ENCODE results near the gene TAF11L4. TPM values are rescaled to one million over a fixed set of nuclear protein-coding genes. Genes with fewer than 3 reads are reported as not detected.
"Not testable (repeated sequence)": the region's sequence is repeated elsewhere in the genome, so short reads cannot be mapped to it uniquely, and the experiment has no call there.

Gene TAF11L4
- total RNA-seq, 1 donor from 2014 or later, result not detected

GRCh38 chr5:17519508-17519907 lies 2.1 kb upstream of the TAF11L4 start:
- not testable (repeated sequence) for H3K4me1 Mint-ChIP-seq; H3K27me3 Mint-ChIP-seq (ENCODE audit: insufficient read depth, low read depth); H3K27ac ChIP-seq; DNase-seq (ENCODE audit: low spot score); H3K9me3 Mint-ChIP-seq; H2AFZ ChIP-seq (replicated peaks); H3K4me1 ChIP-seq; H3K9ac ChIP-seq; H3K4me3 ChIP-seq; H3K4me2 ChIP-seq; H3K27ac Mint-ChIP-seq; H3K9me3 ChIP-seq (ENCODE audit: low read depth); H3F3A ChIP-seq (ENCODE audit: low read depth); H4K20me1 ChIP-seq (ENCODE audit: low read depth); H3K36me3 ChIP-seq; H3K27me3 ChIP-seq; H3K4me3 Mint-ChIP-seq; H3K79me2 ChIP-seq (ENCODE audit: low read depth); H3K36me3 Mint-ChIP-seq

GRCh38 chr5:17524935-17525334 lies 3.3 kb downstream of the TAF11L4 start, which contains the start of gene TAF11L5:
TAF11L5 (plus strand) TSS chr5:17525235.
- not testable (repeated sequence) for H3K4me3 ChIP-seq; H3K9me3 ChIP-seq (ENCODE audit: low read depth); H3K4me1 ChIP-seq; H3K27me3 ChIP-seq; DNase-seq (ENCODE audit: low spot score); H3K36me3 Mint-ChIP-seq; H3K36me3 ChIP-seq; H3F3A ChIP-seq (ENCODE audit: low read depth); H3K27me3 Mint-ChIP-seq (ENCODE audit: insufficient read depth, low read depth); H4K20me1 ChIP-seq (ENCODE audit: low read depth); H3K9me3 Mint-ChIP-seq; H3K4me2 ChIP-seq; H3K79me2 ChIP-seq (ENCODE audit: low read depth); H2AFZ ChIP-seq (replicated peaks); H3K27ac ChIP-seq; H3K4me3 Mint-ChIP-seq; H3K4me1 Mint-ChIP-seq; H3K9ac ChIP-seq; H3K27ac Mint-ChIP-seq

GRCh38 chr5:17526504-17526903 lies 4.9 kb downstream of the TAF11L4 start:
- not testable (repeated sequence) for DNase-seq (ENCODE audit: low spot score); H3K27ac ChIP-seq; H3K4me1 Mint-ChIP-seq; H2AFZ ChIP-seq (replicated peaks); H3K4me2 ChIP-seq; H3K9me3 Mint-ChIP-seq; H4K20me1 ChIP-seq (ENCODE audit: low read depth); H3K4me1 ChIP-seq; H3K9me3 ChIP-seq (ENCODE audit: low read depth); H3K4me3 Mint-ChIP-seq; H3K36me3 Mint-ChIP-seq; H3K79me2 ChIP-seq (ENCODE audit: low read depth); H3K4me3 ChIP-seq; H3K36me3 ChIP-seq; H3F3A ChIP-seq (ENCODE audit: low read depth); H3K9ac ChIP-seq; H3K27me3 Mint-ChIP-seq (ENCODE audit: insufficient read depth, low read depth); H3K27me3 ChIP-seq; H3K27ac Mint-ChIP-seq

GRCh38 chr5:17528369-17528768 lies 6.8 kb downstream of the TAF11L4 start, which contains the start of gene TAF11L6:
TAF11L6 (plus strand) TSS chr5:17528669.
- not testable (repeated sequence) for H3K4me1 Mint-ChIP-seq; DNase-seq (ENCODE audit: low spot score); H3K27me3 ChIP-seq; H3K36me3 Mint-ChIP-seq; H3K27ac Mint-ChIP-seq; H3F3A ChIP-seq (ENCODE audit: low read depth); H3K36me3 ChIP-seq; H4K20me1 ChIP-seq (ENCODE audit: low read depth); H3K4me3 Mint-ChIP-seq; H3K4me3 ChIP-seq; H3K9me3 Mint-ChIP-seq; H3K4me1 ChIP-seq; H3K9ac ChIP-seq; H2AFZ ChIP-seq (replicated peaks); H3K79me2 ChIP-seq (ENCODE audit: low read depth); H3K4me2 ChIP-seq; H3K9me3 ChIP-seq (ENCODE audit: low read depth); H3K27me3 Mint-ChIP-seq (ENCODE audit: insufficient read depth, low read depth); H3K27ac ChIP-seq

Small RNA genes lying within 50 kb of the gene (small RNA-seq; reads per million reads assigned to genes)
- gene AC106774.3, result not detected

Other genes with a start within 250 kb of the TAF11L4 start
- not detected in 2 replicates for gene TAF11L2, start 23.6 kb upstream of the TAF11L4 start, total RNA-seq (ENCODE audit: low replicate concordance)
- not detected in 2 replicates for gene TAF11L3, start 3.4 kb upstream of the TAF11L4 start, total RNA-seq (ENCODE audit: low replicate concordance)
- not detected in 2 replicates for gene TAF11L5, start 3.4 kb downstream of the TAF11L4 start, total RNA-seq (ENCODE audit: low replicate concordance)
- not detected in 2 replicates for gene TAF11L6, start 6.9 kb downstream of the TAF11L4 start, total RNA-seq (ENCODE audit: low replicate concordance)
- not detected in 2 replicates for gene TAF11L7, start 64.0 kb downstream of the TAF11L4 start, total RNA-seq (ENCODE audit: low replicate concordance)
- gene TAF11L8, start 69.2 kb downstream of the TAF11L4 start, total RNA-seq (ENCODE audit: low replicate concordance), result not detected in 2 replicates
- gene TAF11L9, start 72.6 kb downstream of the TAF11L4 start, total RNA-seq (ENCODE audit: low replicate concordance), result not detected in 2 replicates
- not detected in 2 replicates for gene TAF11L10, start 76.0 kb downstream of the TAF11L4 start, total RNA-seq (ENCODE audit: low replicate concordance)
- not detected in 2 replicates for gene TAF11L11, start 82.4 kb downstream of the TAF11L4 start, total RNA-seq (ENCODE audit: low replicate concordance)
- not detected in 2 replicates for gene TAF11L12, start 88.6 kb downstream of the TAF11L4 start, total RNA-seq (ENCODE audit: low replicate concordance)
- not detected in 2 replicates for gene TAF11L13, start 110.3 kb downstream of the TAF11L4 start, total RNA-seq (ENCODE audit: low replicate concordance)
- not detected in 2 replicates for gene TAF11L14, start 112.7 kb downstream of the TAF11L4 start, total RNA-seq (ENCODE audit: low replicate concordance)